ENCODE data around the gene SCAPER.

GRCh38 chr15:76863693-76864092, 41.4 kb downstream of the SCAPER start:
- TF ChIP-seq POLR2A (IDR thresholded peaks at IDR 0.05; ENCODE audit: low read length) = no peak
- no peak for TF ChIP-seq GATA1 (IDR thresholded peaks at IDR 0.05; ENCODE audit: low read depth, low read length)
